HL-60 (cell line): ENCODE results near the gene TAF3.

ENCODE experiments used
- DNase-seq, 2 experiments: peaks; one replicate each; pipeline ENCODE4 v3.0.0-alpha.2; 2010 to 2020; ENCODE audit warnings: low read depth in 1 of 2, low spot score in 1 of 2
- H3K27ac ChIP-seq: fragments of 250-450 bp; sonication (Bioruptor Pico); replicated peaks from 2 replicates; pipeline ENCODE4 v1.5.1; 2020; ENCODE audit warnings: mild to moderate bottlenecking, moderate library complexity
- H3K27me3 ChIP-seq: fragments of 250-450 bp; sonication (Bioruptor Pico); 2 replicates; pipeline ENCODE4 v1.5.1; 2021; ENCODE audit warnings: mild to moderate bottlenecking, moderate library complexity; ENCODE audit not compliant: insufficient read depth, poor library complexity, severe bottlenecking
- H3K4me3 ChIP-seq: replicated peaks from 2 replicates; pipeline ENCODE4 v1.5.1; 2011; ENCODE audit warnings: mild to moderate bottlenecking, control low read depth, low read length; ENCODE audit not compliant: insufficient read depth
- GABPA ChIP-seq: IDR thresholded peaks from 2 replicates; pipeline ENCODE4 v1.6.1; 2012; ENCODE audit warnings: low read depth
- POLR2AphosphoS5 ChIP-seq: IDR thresholded peaks from 2 replicates; pipeline ENCODE4 v1.6.1; 2012; ENCODE audit warnings: low read depth
- SPI1 ChIP-seq: IDR thresholded peaks from 2 replicates; pipeline ENCODE4 v1.6.1; 2012; ENCODE audit warnings: low read depth, mild to moderate bottlenecking, borderline replicate concordance
- TF ChIP-seq, protein P1 (sequence below): IDR thresholded peaks from one replicate; pipeline ENCODE4 v1.5.1; 2011; ENCODE audit warnings: low read length, control low read depth, inconsistent platforms; ENCODE audit not compliant: insufficient read depth
- TF ChIP-seq, protein P2 (sequence below): IDR thresholded peaks from 2 replicates; pipeline ENCODE4 v1.6.1; 2012; ENCODE audit warnings: low read depth; ENCODE audit not compliant: insufficient replicate concordance

The TAF3 gene

DNA sequence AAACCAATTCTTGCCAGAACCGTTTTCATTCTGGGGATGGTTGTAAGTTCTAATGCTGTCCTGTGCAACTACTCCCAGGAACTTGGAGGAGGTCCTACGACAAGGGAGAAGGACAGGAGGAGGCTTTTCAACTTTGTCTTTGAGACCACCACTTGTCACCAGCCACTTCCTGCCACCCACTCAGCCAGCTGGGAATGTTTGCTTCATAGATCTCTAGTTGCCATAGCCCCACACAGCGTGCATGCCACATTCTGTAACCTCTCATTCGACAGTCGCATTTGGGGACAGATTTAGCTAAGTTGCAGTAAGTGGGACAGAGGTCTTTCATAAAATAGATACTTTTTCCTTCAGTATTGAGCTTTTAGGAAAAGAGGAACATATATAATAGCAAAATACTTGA is 78.0 kb downstream of the TAF3 start:
- Histone ChIP-seq H3K27me3 (no peaks in the 10 kb centered on the region), H3K27ac (no peak overlapping the region), H3K4me3 (no peak overlapping the region)
- no peak for TF ChIP-seq SPI1
- TF ChIP-seq, protein P1, sequence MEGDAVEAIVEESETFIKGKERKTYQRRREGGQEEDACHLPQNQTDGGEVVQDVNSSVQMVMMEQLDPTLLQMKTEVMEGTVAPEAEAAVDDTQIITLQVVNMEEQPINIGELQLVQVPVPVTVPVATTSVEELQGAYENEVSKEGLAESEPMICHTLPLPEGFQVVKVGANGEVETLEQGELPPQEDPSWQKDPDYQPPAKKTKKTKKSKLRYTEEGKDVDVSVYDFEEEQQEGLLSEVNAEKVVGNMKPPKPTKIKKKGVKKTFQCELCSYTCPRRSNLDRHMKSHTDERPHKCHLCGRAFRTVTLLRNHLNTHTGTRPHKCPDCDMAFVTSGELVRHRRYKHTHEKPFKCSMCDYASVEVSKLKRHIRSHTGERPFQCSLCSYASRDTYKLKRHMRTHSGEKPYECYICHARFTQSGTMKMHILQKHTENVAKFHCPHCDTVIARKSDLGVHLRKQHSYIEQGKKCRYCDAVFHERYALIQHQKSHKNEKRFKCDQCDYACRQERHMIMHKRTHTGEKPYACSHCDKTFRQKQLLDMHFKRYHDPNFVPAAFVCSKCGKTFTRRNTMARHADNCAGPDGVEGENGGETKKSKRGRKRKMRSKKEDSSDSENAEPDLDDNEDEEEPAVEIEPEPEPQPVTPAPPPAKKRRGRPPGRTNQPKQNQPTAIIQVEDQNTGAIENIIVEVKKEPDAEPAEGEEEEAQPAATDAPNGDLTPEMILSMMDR: no peak
- TF ChIP-seq POLR2AphosphoS5: no peak
- no peak for TF ChIP-seq GABPA
- TF ChIP-seq, protein P2, sequence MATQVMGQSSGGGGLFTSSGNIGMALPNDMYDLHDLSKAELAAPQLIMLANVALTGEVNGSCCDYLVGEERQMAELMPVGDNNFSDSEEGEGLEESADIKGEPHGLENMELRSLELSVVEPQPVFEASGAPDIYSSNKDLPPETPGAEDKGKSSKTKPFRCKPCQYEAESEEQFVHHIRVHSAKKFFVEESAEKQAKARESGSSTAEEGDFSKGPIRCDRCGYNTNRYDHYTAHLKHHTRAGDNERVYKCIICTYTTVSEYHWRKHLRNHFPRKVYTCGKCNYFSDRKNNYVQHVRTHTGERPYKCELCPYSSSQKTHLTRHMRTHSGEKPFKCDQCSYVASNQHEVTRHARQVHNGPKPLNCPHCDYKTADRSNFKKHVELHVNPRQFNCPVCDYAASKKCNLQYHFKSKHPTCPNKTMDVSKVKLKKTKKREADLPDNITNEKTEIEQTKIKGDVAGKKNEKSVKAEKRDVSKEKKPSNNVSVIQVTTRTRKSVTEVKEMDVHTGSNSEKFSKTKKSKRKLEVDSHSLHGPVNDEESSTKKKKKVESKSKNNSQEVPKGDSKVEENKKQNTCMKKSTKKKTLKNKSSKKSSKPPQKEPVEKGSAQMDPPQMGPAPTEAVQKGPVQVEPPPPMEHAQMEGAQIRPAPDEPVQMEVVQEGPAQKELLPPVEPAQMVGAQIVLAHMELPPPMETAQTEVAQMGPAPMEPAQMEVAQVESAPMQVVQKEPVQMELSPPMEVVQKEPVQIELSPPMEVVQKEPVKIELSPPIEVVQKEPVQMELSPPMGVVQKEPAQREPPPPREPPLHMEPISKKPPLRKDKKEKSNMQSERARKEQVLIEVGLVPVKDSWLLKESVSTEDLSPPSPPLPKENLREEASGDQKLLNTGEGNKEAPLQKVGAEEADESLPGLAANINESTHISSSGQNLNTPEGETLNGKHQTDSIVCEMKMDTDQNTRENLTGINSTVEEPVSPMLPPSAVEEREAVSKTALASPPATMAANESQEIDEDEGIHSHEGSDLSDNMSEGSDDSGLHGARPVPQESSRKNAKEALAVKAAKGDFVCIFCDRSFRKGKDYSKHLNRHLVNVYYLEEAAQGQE: no peak
- DNase-seq: no peak

DNA sequence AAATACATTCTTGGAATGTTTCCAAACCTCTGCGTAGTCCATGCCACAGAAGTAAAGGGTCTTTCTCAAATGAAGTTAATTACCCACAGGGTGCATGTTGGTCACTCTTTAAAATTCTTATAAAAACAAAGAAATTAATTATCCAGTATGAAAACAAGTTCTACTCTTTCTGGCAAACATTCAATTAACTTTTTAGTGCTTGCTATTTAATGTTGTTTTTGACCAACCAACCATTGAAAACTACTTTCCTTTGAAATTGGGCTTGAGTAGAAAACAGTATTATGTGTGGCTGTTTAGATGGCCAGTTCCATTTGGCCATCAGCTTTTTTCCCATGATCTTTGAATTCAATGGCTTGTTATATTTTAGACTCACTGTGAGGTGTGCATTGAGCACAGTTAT is 83.0 kb downstream of the TAF3 start:
- no peak for DNase-seq
- H3K27ac ChIP-seq: no peak overlapping the region
- no peaks in the 10 kb centered on the region for H3K27me3 ChIP-seq
- no peak overlapping the region for H3K4me3 ChIP-seq
- no peak for TF ChIP-seq POLR2AphosphoS5
- TF ChIP-seq, protein P2: no peak
- TF ChIP-seq, protein P1: no peak
- TF ChIP-seq GABPA: no peak
- no peak for TF ChIP-seq SPI1

DNA sequence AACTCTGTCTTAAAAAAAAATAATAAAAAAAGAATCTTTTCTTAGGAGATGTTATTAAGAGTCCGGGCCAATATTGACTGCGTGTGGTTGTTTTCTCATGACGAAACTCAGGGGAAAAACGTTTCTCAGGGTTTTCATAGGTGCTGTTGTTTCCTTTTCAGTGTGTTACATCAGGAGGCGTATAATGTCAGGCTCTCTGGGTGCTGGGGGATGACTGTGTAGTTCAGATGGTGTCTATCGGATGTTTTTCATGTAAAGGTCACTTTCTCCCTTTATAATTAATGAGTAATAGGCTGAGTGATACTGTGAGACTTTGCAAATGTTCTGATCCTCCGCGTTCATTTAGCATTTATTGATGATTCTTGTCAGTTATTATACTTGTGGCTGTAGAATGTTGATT is 84.1 kb downstream of the TAF3 start:
- no peak for DNase-seq
- TF ChIP-seq, protein P1: no peak
- TF ChIP-seq SPI1 (no peak), POLR2AphosphoS5 (no peak), GABPA (no peak)
- TF ChIP-seq, protein P2: no peak
- Histone ChIP-seq H3K4me3 (no peak overlapping the region), H3K27me3 (no peaks in the 10 kb centered on the region), H3K27ac (no peak overlapping the region)
